ENCODE measurements around the gene AP5Z1. TPM values are rescaled to one million over a fixed set of nuclear protein-coding genes. Genes with fewer than 3 reads are reported as not detected.

The AP5Z1 gene
- polyA plus RNA-seq, 1 of the 3 experiments (the other 2 are of a cell fraction): 29.5 TPM

GRCh38 chr7:4737300-4737699, 38.1 kb upstream of the AP5Z1 start:
- H3K4me3 ChIP-seq (ENCODE audit: low read depth in 2 of 2, low read length in 1 of 2): no peak overlapping the region
- no peak overlapping the region for H3K27ac ChIP-seq (ENCODE audit: low read depth in 2 of 2, low read length in 1 of 2)
- H3K36me3 ChIP-seq (replicated peaks in 1 of 2; ENCODE audit: control insufficient read depth in 1 of 2, insufficient read depth in 2 of 2, low read length in 1 of 2): peaks cover 3 to 11% of the 10 kb centered on the region in 2 experiments
- peaks cover 40% of the 10 kb centered on the region for H3K79me2 ChIP-seq (ENCODE audit: insufficient read depth)
- no peaks in the 10 kb centered on the region for H3K9me2 ChIP-seq
- H3K9me3 ChIP-seq: no peaks in the 10 kb centered on the region
- WGBS (ENCODE audit: low lambda C conversion rate): 92% methylated on average over 14 of the region's 15 CpGs
- no peak overlapping the region for H2AFZ ChIP-seq (ENCODE audit: low read depth)
- CTCF ChIA-PET: interaction anchor here (1.3 to 1.5 kb wide), 2 partner anchors 11 to 39 kb away, joined by 3 read pairs; partner anchors contain the start of gene AP5Z1
- TF ChIP-seq FOXM1 (IDR thresholded peaks at IDR 0.05; ENCODE audit: low read depth) (no peak), PBX3 (IDR thresholded peaks at IDR 0.05) (no peak), POLR2AphosphoS5 (IDR thresholded peaks at IDR 0.05; ENCODE audit: low read depth, low read length) (no peak), CTCF (IDR thresholded peaks at IDR 0.05) (no peak), TAF1 (IDR thresholded peaks at IDR 0.05; ENCODE audit: borderline replicate concordance, low read depth, low read length) (no peak), RXRA (IDR thresholded peaks at IDR 0.05; ENCODE audit: borderline replicate concordance, low read depth) (no peak), MEF2A (IDR thresholded peaks at IDR 0.05; ENCODE audit: borderline replicate concordance, low read depth) (no peak), RAD21 (IDR thresholded peaks at IDR 0.05; ENCODE audit: low read length) (no peak), ZBTB33 (IDR thresholded peaks at IDR 0.05; ENCODE audit: borderline replicate concordance, low read depth) (no peak), SMC3 (IDR thresholded peaks at IDR 0.05; ENCODE audit: low read depth, low read length) (no peak), GATA2 (CRISPR knock-in tag; IDR thresholded peaks at IDR 0.05) (no peak), RFX5 (IDR thresholded peaks at IDR 0.05; ENCODE audit: low read length) (no peak), FOXJ3 (CRISPR knock-in tag; IDR thresholded peaks at IDR 0.05) (no peak), ELF1 (IDR thresholded peaks at IDR 0.05) (no peak), NRF1 (IDR thresholded peaks at IDR 0.05; ENCODE audit: low read depth, low read length) (no peak), EP300 (IDR thresholded peaks at IDR 0.05; ENCODE audit: borderline replicate concordance in 1 of 2, low read depth in 1 of 2, low read length in 1 of 2) (no peak)
- H3K4me2 ChIP-seq: no peak overlapping the region
- H3F3A ChIP-seq (replicated peaks; ENCODE audit: insufficient read depth): no peaks in the 10 kb centered on the region
- no peak for DNase-seq
- POLR2A ChIA-PET: no interaction called here
- no peak overlapping the region for H3K9ac ChIP-seq
- H3K4me1 ChIP-seq (ENCODE audit: control insufficient read depth in 1 of 2, insufficient read depth in 2 of 2, low read depth in 1 of 2, low read length in 1 of 2): peaks cover 16 to 17% of the 10 kb centered on the region in 2 experiments; a peak in 3 of 4 replicates
- no peaks in the 10 kb centered on the region for H3K27me3 ChIP-seq (ENCODE audit: insufficient read depth)
- H4K20me1 ChIP-seq (ENCODE audit: insufficient read depth): no peaks in the 10 kb centered on the region

Data from SK-N-SH (cell line).